GM12878 (cell line): Measurements from ENCODE around the gene FAM234B.

Source experiments
- ASH2L ChIP-seq: fragments of 300-600, 200-600 bp; sonication (generic); IDR thresholded peaks from 2 replicates; pipeline ENCODE4 v1.6.1; 2017; ENCODE audit warnings: low read depth, mild to moderate bottlenecking, borderline replicate concordance
- CTCF ChIP-seq, 3 experiments: IDR thresholded peaks in 2 of 3; conservative IDR thresholded peaks in 1 of 3; 2 replicates each; pipeline ENCODE4 v1.5.1; 2011; ENCODE audit warnings: low read depth in 3 of 3, low read length in 3 of 3, mild to moderate bottlenecking in 3 of 3, control low read depth in 2 of 3, moderate library complexity in 2 of 3, inconsistent platforms in 1 of 3, mixed read lengths in 1 of 3; ENCODE audit not compliant: control insufficient read depth in 2 of 3, insufficient read depth in 1 of 3; ENCODE audit errors: extremely low read depth in 1 of 3
- E2F4 ChIP-seq: IDR thresholded peaks from 2 replicates; pipeline ENCODE4 v1.6.1; 2012; ENCODE audit warnings: low read depth, low read length, improper control_type of control experiment
- EP300 ChIP-seq, 2 experiments: fragments of 150-350 bp in 1 of 2; IDR thresholded peaks; 2 replicates each; pipeline ENCODE4 v1.6.1; 2011 to 2012; ENCODE audit warnings: low read depth in 2 of 2, low read length in 2 of 2, borderline replicate concordance in 1 of 2, improper control_type of control experiment in 1 of 2, inconsistent platforms in 1 of 2; ENCODE audit not compliant: control insufficient read depth in 1 of 2
- FOS ChIP-seq: IDR thresholded peaks from 3 replicates; pipeline ENCODE4 v1.6.1; 2011; ENCODE audit warnings: borderline replicate concordance; ENCODE audit not compliant: insufficient read length; ENCODE audit errors: extremely low read depth
- HDAC2 ChIP-seq: fragments of 200-600 bp; sonication (generic); IDR thresholded peaks from 2 replicates; pipeline ENCODE4 v1.6.1; 2017
- HDAC6 ChIP-seq: fragments of 200-600 bp; sonication (generic); IDR thresholded peaks from one replicate; pipeline ENCODE4 v1.8.0; 2017; ENCODE audit warnings: antibody characterized with exemption; ENCODE audit not compliant: unreplicated experiment
- POLR2AphosphoS5 ChIP-seq: IDR thresholded peaks from 2 replicates; pipeline ENCODE4 v1.6.1; 2011; ENCODE audit warnings: mild to moderate bottlenecking, low read length, inconsistent platforms
- RCOR1 ChIP-seq: conservative IDR thresholded peaks from 2 replicates; pipeline ENCODE4 v1.6.1; 2012; ENCODE audit warnings: low read depth, low read length, improper control_type of control experiment
- SMC3 ChIP-seq: IDR thresholded peaks from 2 replicates; pipeline ENCODE4 v1.6.1; 2011; ENCODE audit warnings: low read length, improper control_type of control experiment, borderline replicate concordance
- TAF1 ChIP-seq: IDR thresholded peaks from 2 replicates; pipeline ENCODE4 v1.6.1; 2011; ENCODE audit warnings: mild to moderate bottlenecking, low read depth, low read length, borderline replicate concordance
- YBX1 ChIP-seq: fragments of 450-650 bp; IDR thresholded peaks from 2 replicates; pipeline ENCODE4 v1.6.1; 2016; ENCODE audit warnings: antibody characterized with exemption

- no peak for TF ChIP-seq CTCF (IDR thresholded peaks at IDR 0.05 in 2 of 3, conservative IDR thresholded peaks at IDR 0.05 in 1 of 3; ENCODE audit: control insufficient read depth in 2 of 3, extremely low read depth in 1 of 3, insufficient read depth in 1 of 3, low read depth in 3 of 3, low read length in 3 of 3)
- TF ChIP-seq SMC3: no peak
- no peak for TF ChIP-seq EP300 (IDR thresholded peaks at IDR 0.05; ENCODE audit: borderline replicate concordance in 1 of 2, control insufficient read depth in 1 of 2, low read depth in 2 of 2, low read length in 2 of 2)
- TF ChIP-seq POLR2AphosphoS5: no peak
- no peak for TF ChIP-seq TAF1
- TF ChIP-seq RCOR1: no peak
- no peak for TF ChIP-seq E2F4
- TF ChIP-seq HDAC2: no peak
- no peak for TF ChIP-seq YBX1
- no peak for TF ChIP-seq HDAC6
- TF ChIP-seq FOS: no peak
- no peak for TF ChIP-seq ASH2L
Observed at GRCh38 chr12:13102461-13103195, 58.4 kb downstream of the FAM234B start.
